Spleen (tissue), 7 donors: ENCODE measurements around the gene GALNTL6.

ENCODE experiments used
- CTCF ChIP-seq, 11 experiments: fragments of 200-600 bp in 7 of 11; fragments of 450-650 bp in 4 of 11; sonication (generic) in 4 of 11; IDR thresholded peaks in 8 of 11; conservative IDR thresholded peaks in 3 of 11; 1 replicate in 7 of 11; 2 replicates in 4 of 11; pipeline versions ENCODE4 v1.4.0 to v1.8.0; 2016 to 2021; ENCODE audit warnings: antibody characterized with exemption in 11 of 11, inconsistent platforms in 4 of 11, mild to moderate bottlenecking in 1 of 11
- POLR2AphosphoS5 ChIP-seq, 3 donors: sonication (generic); formaldehyde crosslinking; IDR thresholded peaks; one replicate each; pipeline ENCODE4 v1.5.1; 2017; ENCODE audit warnings: antibody characterized with exemption in 3 of 3
- donor health status: DM: no; HTN: no; CAD: no; lungs with moderate emphysema.
- donor health status: DM: no; HTN: no; CAD: no.
- donor health status: DM: no; HTN: no; CAD: no.

GRCh38 chr4:172818901-172819300, 1005.7 kb downstream of the GALNTL6 start:
- no peak for TF ChIP-seq CTCF (IDR thresholded peaks at IDR 0.05 in 8 of 11, conservative IDR thresholded peaks at IDR 0.05 in 3 of 11)
- TF ChIP-seq POLR2AphosphoS5 (IDR thresholded peaks at IDR 0.05) = no peak
